CD14-positive monocyte (primary cell): Measurements from ENCODE around the gene ZCCHC2. TPM values are rescaled to one million over a fixed set of nuclear protein-coding genes. Genes with fewer than 3 reads are reported as not detected.

Source experiments
- DNase-seq, 3 donors: peaks; one replicate each; pipeline ENCODE4 v3.0.0-alpha.2; 2011 to 2022
- H2AFZ ChIP-seq: 2 replicates; pipeline ENCODE4 v1.6.0; 2012; ENCODE audit warnings: mild to moderate bottlenecking, low read depth, low read length, inconsistent platforms; ENCODE audit not compliant: insufficient read depth, poor library complexity, severe bottlenecking
- H3K27ac ChIP-seq, 2 donors: 1 replicate in 1 of 2; 2 replicates in 1 of 2; pipeline ENCODE4 v1.5.1; 2012 to 2013; ENCODE audit warnings: low read length in 2 of 2, control low read depth in 1 of 2, inconsistent platforms in 1 of 2, low read depth in 1 of 2, mild to moderate bottlenecking in 1 of 2
- H3K27me3 ChIP-seq, 2 donors: one replicate each; pipeline versions ENCODE4 v1.6.0 to v1.6.1; 2011 to 2013; ENCODE audit warnings: low read length in 2 of 2; ENCODE audit not compliant: control insufficient read depth in 2 of 2, insufficient read depth in 2 of 2
- H3K36me3 ChIP-seq, 2 donors: replicated peaks in 1 of 2; 1 replicate in 1 of 2; 2 replicates in 1 of 2; pipeline versions ENCODE4 v1.5.1 to v1.6.1; 2012 to 2013; ENCODE audit warnings: low read length in 2 of 2, control low read depth in 1 of 2, inconsistent platforms in 1 of 2, mild to moderate bottlenecking in 1 of 2; ENCODE audit not compliant: insufficient read depth in 2 of 2, control insufficient read depth in 1 of 2
- H3K4me1 ChIP-seq, 2 donors: 1 replicate in 1 of 2; 2 replicates in 1 of 2; pipeline versions ENCODE4 v1.5.1 to v1.6.1; 2012 to 2013; ENCODE audit warnings: low read length in 2 of 2, control low read depth in 1 of 2, inconsistent platforms in 1 of 2, mild to moderate bottlenecking in 1 of 2, moderate library complexity in 1 of 2; ENCODE audit not compliant: insufficient read depth in 2 of 2, control insufficient read depth in 1 of 2
- H3K4me2 ChIP-seq: replicated peaks from 2 replicates; pipeline ENCODE3; 2012; ENCODE audit warnings: low read length, moderate library complexity, mild to moderate bottlenecking; ENCODE audit not compliant: poor library complexity, severe bottlenecking; ENCODE audit errors: extremely low read depth
- H3K4me3 ChIP-seq, 3 experiments: fragments of 200-600 bp in 1 of 3; sonication (generic) in 1 of 3; replicated peaks in 1 of 3; 1 replicate in 2 of 3; 2 replicates in 1 of 3; pipeline ENCODE4 v1.5.1; 2011 to 2013; ENCODE audit warnings: low read length in 3 of 3, mild to moderate bottlenecking in 3 of 3, control low read depth in 2 of 3, low read depth in 2 of 3, inconsistent platforms in 1 of 3, moderate library complexity in 1 of 3
- H3K79me2 ChIP-seq: 2 replicates; pipeline ENCODE4 v1.6.0; 2012; ENCODE audit warnings: mild to moderate bottlenecking, control low read depth, inconsistent platforms, low read length, moderate library complexity; ENCODE audit not compliant: insufficient read depth
- H3K9ac ChIP-seq: 2 replicates; pipeline ENCODE4 v1.6.0; 2017; ENCODE audit warnings: low read length, mild to moderate bottlenecking; ENCODE audit not compliant: insufficient read depth, poor library complexity, severe bottlenecking
- H3K9me3 ChIP-seq, 2 donors: replicated peaks in 1 of 2; 1 replicate in 1 of 2; 2 replicates in 1 of 2; pipeline versions ENCODE4 v1.5.1 to v1.6.1; 2012 to 2013; ENCODE audit warnings: low read length in 2 of 2, control low read depth in 1 of 2; ENCODE audit not compliant: control insufficient read depth in 1 of 2, insufficient read depth in 1 of 2
- H4K20me1 ChIP-seq: 2 replicates; pipeline ENCODE4 v1.6.0; 2012; ENCODE audit warnings: mild to moderate bottlenecking, low read length, control low read depth, moderate library complexity; ENCODE audit not compliant: insufficient read depth
- H3K27ac Mint-ChIP-seq, 7 donors: one replicate each; pipeline ENCODE4 v1.8.0; 2020; ENCODE audit warnings: mild to moderate bottlenecking in 7 of 7, mixed read lengths in 7 of 7, moderate library complexity in 6 of 7, inconsistent platforms in 2 of 7
- H3K27me3 Mint-ChIP-seq, 3 donors: one replicate each; pipeline ENCODE4 v1.8.0; 2021 to 2022; ENCODE audit warnings: low read depth in 3 of 3, mild to moderate bottlenecking in 3 of 3, mixed read lengths in 3 of 3, moderate library complexity in 3 of 3, inconsistent platforms in 1 of 3
- H3K36me3 Mint-ChIP-seq, 2 donors: one replicate each; pipeline ENCODE4 v1.8.0; 2020; ENCODE audit warnings: mixed read lengths in 2 of 2, inconsistent platforms in 1 of 2, mild to moderate bottlenecking in 1 of 2
- H3K4me1 Mint-ChIP-seq: one replicate; pipeline ENCODE4 v1.8.0; 2020; ENCODE audit warnings: mild to moderate bottlenecking, mixed read lengths
- H3K4me3 Mint-ChIP-seq, 2 donors: one replicate each; pipeline ENCODE4 v1.8.0; 2020; ENCODE audit warnings: mild to moderate bottlenecking in 2 of 2, mixed read lengths in 2 of 2, moderate library complexity in 1 of 2
- H3K9me3 Mint-ChIP-seq, 7 donors: one replicate each; pipeline ENCODE4 v1.8.0; 2020 to 2022; ENCODE audit warnings: mixed read lengths in 7 of 7, mild to moderate bottlenecking in 6 of 7, moderate library complexity in 6 of 7, inconsistent platforms in 2 of 7
- CTCF ChIP-seq: fragments of 200-600 bp; IDR thresholded peaks from one replicate; pipeline ENCODE4 v1.8.0; 2022; ENCODE audit warnings: antibody characterized with exemption, mild to moderate bottlenecking
- whole genome bisulfite sequencing: methylation state at CpG from one replicate; pipeline ENCODE4 v1.1.5; 2013; ENCODE audit warnings: missing lambda C conversion rate; ENCODE audit not compliant: insufficient coverage; 5-methylcytosine and 5-hydroxymethylcytosine counted together
- intact Hi-C, 2 donors: fragments of 100-400 bp; cut with micrococcal nuclease; formaldehyde crosslinking; loops; one replicate each; pipeline versions ENCODE4 v1.15.0 to v1.15.1; 2023
- polyA plus RNA-seq, 3 donors: library from polyadenylated mRNA; depleted of rRNA in 1 of 3; unstranded in 2 of 3; stranded (reverse) in 1 of 3; fragments of 300-500 nt in 2 of 3; fragments of >200 nt in 1 of 3; fragmentation: Illumina TruSeq in 2 of 3; gene quantifications; 1 replicate in 2 of 3; 2 replicates in 1 of 3; pipeline ENCODE4 v1.2.3, GENCODE V29; 2012 to 2021

The ZCCHC2 gene
- polyA plus RNA-seq, 3 donors: 0.59 to 24.9 (median 0.71) TPM

GRCh38 chr18:62576845-62577512 lies 54.2 kb downstream of the ZCCHC2 start:
- Mint-ChIP-seq H3K27ac (peak overlapping the region; percentile 39 to 89 (median 66)), H3K27me3 (no peaks in the 10 kb centered on the region), H3K9me3 (peaks cover 0 to 4% (median 0%) of the 10 kb centered on the region in 7 donors), H3K36me3 (peaks cover 57 to 79% of the 10 kb centered on the region in 2 donors), H3K4me1 (peaks cover 14% of the 10 kb centered on the region), H3K4me3 (peak overlapping the region; percentile 49 to 76)
- Histone ChIP-seq H3K27ac (peak overlapping the region; percentile 42 to 71), H3K9ac (peak overlapping the region; percentile 11), H3K4me2 (peak overlapping the region; percentile 55), H3K36me3 (peaks cover 49 to 69% of the 10 kb centered on the region in 2 donors), H3K27me3 (no peaks in the 10 kb centered on the region), H3K4me1 (peaks cover 10 to 13% of the 10 kb centered on the region in 2 donors), H3K9me3 (no peaks in the 10 kb centered on the region), H4K20me1 (peaks cover 4% of the 10 kb centered on the region), H3K4me3 (peak overlapping the region in 1 of 3 experiments; percentile 46), H2AFZ (no peak overlapping the region), H3K79me2 (no peaks in the 10 kb centered on the region)
- no CpG with 5 or more reads among the region's 9 CpGs for WGBS
- intact Hi-C loops: no loop called here
- TF ChIP-seq CTCF: no peak
- no peak for DNase-seq

GRCh38 chr18:62577765-62578164 lies 54.9 kb downstream of the ZCCHC2 start:
- Mint-ChIP-seq H3K4me1 (peaks cover 14% of the 10 kb centered on the region), H3K27me3 (no peaks in the 10 kb centered on the region), H3K27ac (no peak overlapping the region), H3K36me3 (peaks cover 54 to 78% of the 10 kb centered on the region in 2 donors), H3K9me3 (peaks cover 0 to 4% (median 0%) of the 10 kb centered on the region in 7 donors), H3K4me3 (no peak overlapping the region)
- no peaks in the 10 kb centered on the region for H3K79me2 ChIP-seq
- H3K4me1 ChIP-seq: peaks cover 10 to 13% of the 10 kb centered on the region in 2 donors
- no peak overlapping the region for H3K9ac ChIP-seq
- intact Hi-C loops: no loop called here
- H2AFZ ChIP-seq: no peak overlapping the region
- H3K36me3 ChIP-seq: peaks cover 42 to 66% of the 10 kb centered on the region in 2 donors
- H3K4me3 ChIP-seq: no peak overlapping the region
- no peak overlapping the region for H3K4me2 ChIP-seq
- no CpG with 5 or more reads among the region's 2 CpGs for WGBS
- no peak for DNase-seq
- no peak for TF ChIP-seq CTCF
- no peaks in the 10 kb centered on the region for H3K9me3 ChIP-seq
- H3K27ac ChIP-seq: peak overlapping the region in 1 of 2 donors; percentile 71
- H4K20me1 ChIP-seq: peaks cover 4% of the 10 kb centered on the region
- no peaks in the 10 kb centered on the region for H3K27me3 ChIP-seq
